HL-60 (cell line): ENCODE data around the gene MAD1L1.

Experiments used
- DNase-seq, 2 experiments: peaks; one replicate each; pipeline ENCODE4 v3.0.0-alpha.2; 2010 to 2020; ENCODE audit warnings: low read depth in 1 of 2, low spot score in 1 of 2
- H3K27ac ChIP-seq: fragments of 250-450 bp; sonication (Bioruptor Pico); replicated peaks from 2 replicates; pipeline ENCODE4 v1.5.1; 2020; ENCODE audit warnings: mild to moderate bottlenecking, moderate library complexity
- H3K27me3 ChIP-seq: fragments of 250-450 bp; sonication (Bioruptor Pico); 2 replicates; pipeline ENCODE4 v1.5.1; 2021; ENCODE audit warnings: mild to moderate bottlenecking, moderate library complexity; ENCODE audit not compliant: insufficient read depth, poor library complexity, severe bottlenecking
- H3K4me3 ChIP-seq: replicated peaks from 2 replicates; pipeline ENCODE4 v1.5.1; 2011; ENCODE audit warnings: mild to moderate bottlenecking, control low read depth, low read length; ENCODE audit not compliant: insufficient read depth
- CTCF ChIP-seq: IDR thresholded peaks from one replicate; pipeline ENCODE4 v1.5.1; 2011; ENCODE audit warnings: low read length, control low read depth, inconsistent platforms; ENCODE audit not compliant: insufficient read depth
- GABPA ChIP-seq: IDR thresholded peaks from 2 replicates; pipeline ENCODE4 v1.6.1; 2012; ENCODE audit warnings: low read depth
- POLR2AphosphoS5 ChIP-seq: IDR thresholded peaks from 2 replicates; pipeline ENCODE4 v1.6.1; 2012; ENCODE audit warnings: low read depth
- SPI1 ChIP-seq: IDR thresholded peaks from 2 replicates; pipeline ENCODE4 v1.6.1; 2012; ENCODE audit warnings: low read depth, mild to moderate bottlenecking, borderline replicate concordance
- TF ChIP-seq, protein P1 (sequence below): IDR thresholded peaks from 2 replicates; pipeline ENCODE4 v1.6.1; 2012; ENCODE audit warnings: low read depth; ENCODE audit not compliant: insufficient replicate concordance

MAD1L1 gene

DNA sequence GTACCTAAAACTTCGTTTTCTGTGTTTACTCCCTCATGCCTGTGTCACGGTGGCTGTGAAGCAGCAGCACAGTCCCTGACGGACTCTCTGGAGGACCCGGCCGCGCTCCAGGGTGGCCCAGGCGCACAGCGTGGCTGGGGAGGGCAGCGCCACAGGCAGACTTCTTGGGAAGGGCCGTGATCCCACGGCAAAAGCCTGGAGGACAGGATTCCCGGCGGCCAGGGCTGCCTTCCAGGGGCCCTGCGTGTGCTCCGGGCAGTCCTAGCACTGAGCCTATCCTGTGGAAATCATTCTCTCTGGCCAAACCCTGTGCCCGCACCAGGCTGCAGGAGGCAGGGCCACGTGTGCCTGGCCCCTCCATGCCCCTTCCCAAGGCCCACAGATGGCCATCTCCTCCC is 244.2 kb downstream of the MAD1L1 start:
- Histone ChIP-seq H3K27me3 (no peaks in the 10 kb centered on the region), H3K4me3 (no peak overlapping the region), H3K27ac (no peak overlapping the region)
- no peak for DNase-seq
- TF ChIP-seq CTCF (no peak), SPI1 (no peak), POLR2AphosphoS5 (no peak), GABPA (no peak)
- TF ChIP-seq, protein P1, sequence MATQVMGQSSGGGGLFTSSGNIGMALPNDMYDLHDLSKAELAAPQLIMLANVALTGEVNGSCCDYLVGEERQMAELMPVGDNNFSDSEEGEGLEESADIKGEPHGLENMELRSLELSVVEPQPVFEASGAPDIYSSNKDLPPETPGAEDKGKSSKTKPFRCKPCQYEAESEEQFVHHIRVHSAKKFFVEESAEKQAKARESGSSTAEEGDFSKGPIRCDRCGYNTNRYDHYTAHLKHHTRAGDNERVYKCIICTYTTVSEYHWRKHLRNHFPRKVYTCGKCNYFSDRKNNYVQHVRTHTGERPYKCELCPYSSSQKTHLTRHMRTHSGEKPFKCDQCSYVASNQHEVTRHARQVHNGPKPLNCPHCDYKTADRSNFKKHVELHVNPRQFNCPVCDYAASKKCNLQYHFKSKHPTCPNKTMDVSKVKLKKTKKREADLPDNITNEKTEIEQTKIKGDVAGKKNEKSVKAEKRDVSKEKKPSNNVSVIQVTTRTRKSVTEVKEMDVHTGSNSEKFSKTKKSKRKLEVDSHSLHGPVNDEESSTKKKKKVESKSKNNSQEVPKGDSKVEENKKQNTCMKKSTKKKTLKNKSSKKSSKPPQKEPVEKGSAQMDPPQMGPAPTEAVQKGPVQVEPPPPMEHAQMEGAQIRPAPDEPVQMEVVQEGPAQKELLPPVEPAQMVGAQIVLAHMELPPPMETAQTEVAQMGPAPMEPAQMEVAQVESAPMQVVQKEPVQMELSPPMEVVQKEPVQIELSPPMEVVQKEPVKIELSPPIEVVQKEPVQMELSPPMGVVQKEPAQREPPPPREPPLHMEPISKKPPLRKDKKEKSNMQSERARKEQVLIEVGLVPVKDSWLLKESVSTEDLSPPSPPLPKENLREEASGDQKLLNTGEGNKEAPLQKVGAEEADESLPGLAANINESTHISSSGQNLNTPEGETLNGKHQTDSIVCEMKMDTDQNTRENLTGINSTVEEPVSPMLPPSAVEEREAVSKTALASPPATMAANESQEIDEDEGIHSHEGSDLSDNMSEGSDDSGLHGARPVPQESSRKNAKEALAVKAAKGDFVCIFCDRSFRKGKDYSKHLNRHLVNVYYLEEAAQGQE = no peak

GRCh38 chr7:1987591-1988532 is 244.9 kb downstream of the MAD1L1 start:
- H3K27ac ChIP-seq = no peak overlapping the region
- no peaks in the 10 kb centered on the region for H3K27me3 ChIP-seq
- no peak for DNase-seq
- TF ChIP-seq POLR2AphosphoS5 (no peak), SPI1 (no peak), GABPA (no peak), CTCF (no peak)
- TF ChIP-seq, protein P1 = no peak
- H3K4me3 ChIP-seq = no peak overlapping the region

DNA sequence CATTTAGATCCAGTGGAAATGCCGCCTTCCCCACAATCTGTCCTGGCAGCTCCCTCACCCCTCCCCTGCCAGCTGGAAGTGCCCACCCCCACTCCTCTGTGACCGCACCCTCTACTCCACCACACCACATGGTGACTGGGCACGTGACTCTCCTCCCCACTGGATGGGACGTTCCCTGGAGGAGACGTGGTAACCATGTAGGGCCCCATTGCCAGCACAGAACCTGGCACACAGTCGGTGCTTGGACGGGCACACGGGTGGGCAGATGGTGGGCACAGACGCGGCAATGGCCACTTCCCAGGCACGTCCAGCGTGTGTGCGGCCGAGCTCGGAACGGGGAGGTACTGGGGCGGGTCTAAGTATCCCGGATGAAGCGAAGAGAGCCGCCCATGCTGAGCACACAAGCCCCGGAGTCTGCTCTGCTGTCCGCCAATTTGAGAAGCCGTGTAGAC is 245.6 kb downstream of the MAD1L1 start:
- TF ChIP-seq SPI1 = no peak
- TF ChIP-seq CTCF = no peak
- no peak for TF ChIP-seq POLR2AphosphoS5
- no peaks in the 10 kb centered on the region for H3K27me3 ChIP-seq
- H3K4me3 ChIP-seq = no peak overlapping the region
- H3K27ac ChIP-seq = no peak overlapping the region
- no peak for DNase-seq
